Right forelimb (tissue), 1 donor: ENCODE measurements around the gene BTRC.

Source experiments
- DNase-seq: peaks from one replicate; pipeline ENCODE4 v3.0.0-alpha.2; 2018

The BTRC gene

GRCh38 chr10:101569622-101570427 lies 215.9 kb downstream of the BTRC start:
- peak; percentile 91 for DNase-seq

GRCh38 chr10:101570428-101571270 lies 216.7 kb downstream of the BTRC start:
- DNase-seq, result no peak

- no peak for DNase-seq
These were observed 217.4 kb downstream of the BTRC start for GRCh38 chr10:101571271-101571925.

- DNase-seq, result no peak
These were observed 218.2 kb downstream of the BTRC start for GRCh38 chr10:101572126-101572525.

- no peak for DNase-seq
These were observed 218.8 kb downstream of the BTRC start for GRCh38 chr10:101572785-101573184.

- peak; percentile 37 for DNase-seq
These were observed 220.2 kb downstream of the BTRC start for GRCh38 chr10:101573885-101574753.

- DNase-seq, result no peak
These were observed 221.1 kb downstream of the BTRC start for GRCh38 chr10:101575091-101575490.

GRCh38 chr10:101575580-101576210 lies 221.7 kb downstream of the BTRC start:
- no peak for DNase-seq

- no peak for DNase-seq
These were observed 222.4 kb downstream of the BTRC start for GRCh38 chr10:101576211-101576863.

GRCh38 chr10:101577121-101577871 lies 223.3 kb downstream of the BTRC start:
- DNase-seq, result no peak

- no peak for DNase-seq
These were observed 224.2 kb downstream of the BTRC start for GRCh38 chr10:101578192-101578591.

- no peak for DNase-seq
These were observed 225.0 kb downstream of the BTRC start for GRCh38 chr10:101578803-101579515.

GRCh38 chr10:101579516-101579870 lies 225.5 kb downstream of the BTRC start:
- DNase-seq, result no peak

GRCh38 chr10:101580486-101581399 lies 226.8 kb downstream of the BTRC start:
- no peak for DNase-seq

- DNase-seq, result no peak
These were observed 231.9 kb downstream of the BTRC start for GRCh38 chr10:101585841-101586240.

- peak; percentile 98 for DNase-seq
These were observed 234.0 kb downstream of the BTRC start, which contains the start of the genes DPCD and POLL for GRCh38 chr10:101587725-101588653. TSS of gene DPCD (plus strand) at chr10:101588321. CDS start at chr10:101588337, 16 bp downstream. TSS of gene POLL (minus strand) at chr10:101588257. CDS start at chr10:101587360, 897 bp downstream.

- DNase-seq, result no peak
These were observed 234.9 kb downstream of the BTRC start for GRCh38 chr10:101588879-101589278.
